ENCODE results near the gene KLK15.

DNA sequence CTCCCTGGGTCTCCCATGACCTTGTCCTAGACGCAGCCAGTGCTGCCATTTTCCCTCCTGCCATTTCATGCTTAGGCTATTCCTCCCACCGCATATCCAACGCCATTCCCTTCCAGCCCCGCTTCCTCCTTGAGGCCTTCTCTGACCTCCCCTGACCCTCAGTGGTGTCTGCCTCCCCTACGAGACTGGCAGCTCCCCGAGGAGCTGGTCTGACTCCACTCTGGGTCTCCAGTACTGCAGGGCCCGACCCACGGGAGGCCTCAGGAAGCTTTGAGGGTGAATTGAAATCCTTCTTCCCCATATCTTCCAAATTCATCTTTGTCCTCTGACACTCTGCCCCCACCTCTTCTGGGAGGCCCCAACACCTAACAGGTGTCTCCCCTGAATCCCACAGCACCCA, 708 bp downstream of the KLK15 start:
- no peak for TF ChIP-seq FOXP2 (optimal IDR thresholded peaks at IDR 0.05; ENCODE audit: borderline replicate concordance, extremely low read depth, extremely low read length, insufficient read depth)
- no peak for TF ChIP-seq POLR2AphosphoS5 (IDR thresholded peaks at IDR 0.05; ENCODE audit: low read depth, low read length)
- TF ChIP-seq TAF1 (IDR thresholded peaks at IDR 0.05; ENCODE audit: borderline replicate concordance, insufficient read depth, low read length) = no peak

Measured in PFSK-1 (cell line).